GM12878 (cell line): Measurements from ENCODE around the gene MMP11. TPM values are rescaled to one million over a fixed set of nuclear protein-coding genes. Genes with fewer than 3 reads are reported as not detected.

ENCODE experiments used
- ATAC-seq: fragments of 200-7000 bp; cut with Tn5 transposase; 3 replicates; pipeline ENCODE4 v1.9.1; 2020; ENCODE audit warnings: mild to moderate bottlenecking, moderate library complexity
- BruUV-seq: library from RNA; stranded (reverse); fragments of 400-500 nt; replicated peaks from 2 replicates; lab custom pipeline; 2021; lab: Mats Ljungman, UMichigan
- CTCF ChIA-PET: fragments of 300-600 bp; sonication (Branson Sonifier 250); formaldehyde crosslinking; extraction: SDS; loops from one replicate; lab custom pipeline; 2021; ENCODE audit warnings: inconsistent platforms; lab: Yijun Ruan, JAX
- POLR2A ChIA-PET: fragments of 350-600 bp; formaldehyde crosslinking; extraction: SDS; loops from one replicate; lab custom pipeline; 2021; ENCODE audit warnings: inconsistent platforms; lab: Charles Lee
- RAD21 ChIA-PET: fragments of 300-600 bp; sonication (Branson Sonifier 250); formaldehyde crosslinking; loops from one replicate; lab custom pipeline; 2023; ENCODE audit warnings: antibody characterized with exemption; ENCODE audit not compliant: unreplicated experiment; lab: Charles Lee
- SMC1A ChIA-PET: fragments of 300-600 bp; sonication (Branson Sonifier 250); formaldehyde crosslinking; loops from one replicate; lab custom pipeline; 2023; ENCODE audit not compliant: unreplicated experiment, uncharacterized antibody; lab: Charles Lee
- DNase-seq: peaks from one replicate; pipeline ENCODE4 v3.0.0-alpha.2; 2011; ENCODE audit warnings: low read depth, low spot score
- FAIRE-seq: peaks from 3 replicates; lab custom pipeline; 2011; peaks lifted over from hg19 to GRCh38; lab: Jason Lieb, UNC
- H2AFZ ChIP-seq: 2 replicates; pipeline ENCODE4 v1.6.0; 2011; ENCODE audit warnings: low read depth, low read length, control low read depth; ENCODE audit not compliant: control insufficient read depth
- H3K27ac ChIP-seq: 2 replicates; pipeline ENCODE4 v1.5.1; 2011; ENCODE audit warnings: control low read depth; ENCODE audit not compliant: control insufficient read depth, insufficient read depth
- H3K27me3 ChIP-seq, 2 experiments: replicated peaks in 1 of 2; 2 replicates each; pipeline versions ENCODE4 v1.6.0 to v1.6.1; 2011; ENCODE audit warnings: low read length in 1 of 2; ENCODE audit not compliant: control insufficient read depth in 2 of 2, insufficient read depth in 2 of 2
- H3K36me3 ChIP-seq, 2 experiments: 2 replicates each; pipeline ENCODE4 v1.5.1; 2011; ENCODE audit warnings: low read length in 1 of 2; ENCODE audit not compliant: control insufficient read depth in 2 of 2, insufficient read depth in 2 of 2
- H3K4me1 ChIP-seq: 2 replicates; pipeline ENCODE4 v1.6.1; 2011; ENCODE audit warnings: mild to moderate bottlenecking, low read length, moderate library complexity, mixed read lengths; ENCODE audit not compliant: control insufficient read depth, insufficient read depth
- H3K4me2 ChIP-seq: 2 replicates; pipeline ENCODE4 v1.6.0; 2011; ENCODE audit warnings: control low read depth; ENCODE audit not compliant: control insufficient read depth, insufficient read depth
- H3K4me3 ChIP-seq: fragments of 200-600 bp; sonication (generic); 2 replicates; pipeline ENCODE4 v1.5.1; 2016
- H3K79me2 ChIP-seq: 2 replicates; pipeline ENCODE4 v1.6.0; 2011; ENCODE audit warnings: low read length; ENCODE audit not compliant: control insufficient read depth, insufficient read depth
- H3K9ac ChIP-seq: 2 replicates; pipeline ENCODE4 v1.8.0; 2011; ENCODE audit warnings: low read length, control low read depth, mixed read lengths; ENCODE audit not compliant: control insufficient read depth, insufficient read depth
- H3K9me3 ChIP-seq: replicated peaks from 3 replicates; pipeline ENCODE4 v1.5.1; 2011; ENCODE audit warnings: mild to moderate bottlenecking, low read length; ENCODE audit not compliant: control insufficient read depth, insufficient read depth
- H4K20me1 ChIP-seq: 2 replicates; pipeline ENCODE4 v1.6.0; 2011; ENCODE audit not compliant: control insufficient read depth, insufficient read depth
- CHD2 ChIP-seq: IDR thresholded peaks from 2 replicates; pipeline ENCODE4 v1.6.1; 2011; ENCODE audit warnings: low read depth, low read length, improper control_type of control experiment, borderline replicate concordance
- EED ChIP-seq: sonication (generic); IDR thresholded peaks from 2 replicates; pipeline ENCODE4 v1.6.1; 2016; ENCODE audit warnings: antibody characterized with exemption, low read depth
- ETV6 ChIP-seq, 2 experiments: fragments of 450-650 bp in 1 of 2; IDR thresholded peaks in 1 of 2; conservative IDR thresholded peaks in 1 of 2; 2 replicates each; pipeline ENCODE4 v1.6.1; 2014; ENCODE audit warnings: antibody characterized with exemption in 1 of 2, borderline replicate concordance in 1 of 2, low read depth in 1 of 2, mild to moderate bottlenecking in 1 of 2, moderate library complexity in 1 of 2
- FOXM1 ChIP-seq: IDR thresholded peaks from 2 replicates; pipeline ENCODE4 v1.6.1; 2012; ENCODE audit warnings: low read depth, mild to moderate bottlenecking, inconsistent platforms, low read length, moderate library complexity
- MYB ChIP-seq: fragments of 150-350 bp; IDR thresholded peaks from 2 replicates; pipeline ENCODE4 v1.6.1; 2014; ENCODE audit warnings: mild to moderate bottlenecking, low read depth, low read length, borderline replicate concordance
- PRDM15 ChIP-seq: fragments of 450-650 bp; formaldehyde crosslinking; IDR thresholded peaks from 2 replicates; pipeline ENCODE4 v1.4.0; 2020; ENCODE audit warnings: mild to moderate bottlenecking, moderate library complexity
- REST ChIP-seq: IDR thresholded peaks from 2 replicates; pipeline ENCODE4 v1.6.1; 2012; ENCODE audit warnings: mild to moderate bottlenecking, low read depth, low read length
- RFX5 ChIP-seq: IDR thresholded peaks from 2 replicates; pipeline ENCODE4 v1.6.1; 2011; ENCODE audit warnings: low read depth, low read length, improper control_type of control experiment
- SIN3A ChIP-seq: IDR thresholded peaks from 2 replicates; pipeline ENCODE4 v1.6.1; 2012; ENCODE audit warnings: low read depth, low read length, improper control_type of control experiment
- SREBF1 ChIP-seq: IDR thresholded peaks from 2 replicates; pipeline ENCODE4 v1.6.1; 2012; ENCODE audit warnings: mild to moderate bottlenecking, low read length
- WRNIP1 ChIP-seq: IDR thresholded peaks from 2 replicates; pipeline ENCODE4 v1.6.1; 2011; ENCODE audit warnings: low read depth, low read length, improper control_type of control experiment, borderline replicate concordance
- ZNF592 ChIP-seq: fragments of 450-650 bp; IDR thresholded peaks from 2 replicates; pipeline ENCODE4 v1.6.1; 2017; ENCODE audit warnings: mild to moderate bottlenecking, moderate library complexity
- WGBS: methylation state at CpG from one replicate; pipeline ENCODE4 v1.1.6; 2016; ENCODE audit warnings: low lambda C conversion rate; ENCODE audit not compliant: insufficient replicate concordance, insufficient coverage; ENCODE audit errors: missing lambda C conversion rate; 5-methylcytosine and 5-hydroxymethylcytosine counted together
- in situ Hi-C: fragments of 300-500 bp; cut with MboI; formaldehyde crosslinking; loops from 9 replicates; pipeline ENCODE4 v1.14.3; 2018; ENCODE audit warnings: mixed read lengths
- intact Hi-C: fragments of 100-400 bp; cut with micrococcal nuclease; formaldehyde crosslinking; loops from one replicate; pipeline ENCODE4 v1.14.2; 2022; ENCODE audit not compliant: unreplicated experiment
- polyA plus RNA-seq, 11 experiments: library from polyadenylated mRNA; depleted of rRNA in 4 of 11; unstranded in 6 of 11; stranded (reverse) in 5 of 11; fragments of >200 nt; fragmentation: Nextera tagmentation in 4 of 11; fragmentation: Illumina TruSeq in 1 of 11; extraction: Ambion mirVana in 4 of 11; extraction: Trizol in 1 of 11; gene quantifications; 1 replicate in 1 of 11; 2 replicates in 10 of 11; pipeline versions ENCODE4 v1.2.1 to v1.2.3, GENCODE V29; 2011 to 2016; ENCODE audit warnings: inconsistent platforms in 2 of 11, missing spikeins in 2 of 11, low read depth in 1 of 11
- total RNA-seq, 4 experiments: library from RNA; depleted of rRNA in 3 of 4; stranded (reverse); fragments of >200 nt in 3 of 4; fragmentation: Illumina TruSeq in 1 of 4; extraction: Trizol in 1 of 4; gene quantifications; 2 replicates each; pipeline versions ENCODE4 v1.2.1 to v1.2.3, GENCODE V29; 2013 to 2021

Gene MMP11
- total and polyA plus RNA-seq, 10 of the 15 experiments (the other 5 are each of a cell fraction or from before 2014, with no cell fraction given), result 0.03 to 1.1 (median 0.31) TPM; not detected in 2

GRCh38 chr22:23755711-23756110 is 16.9 kb upstream of the MMP11 start:
- H3K36me3 ChIP-seq, result no peaks in the 10 kb centered on the region
- H2AFZ ChIP-seq, result no peak overlapping the region
- in situ Hi-C loops, result no loop called here
- H3K4me1 ChIP-seq, result peaks cover 30% of the 10 kb centered on the region
- ChIA-PET CTCF (interaction anchor here (0.8 to 1.9 kb wide), 2 partner anchors 11 to 165 kb away, joined by 3 to 8 read pairs; no protein-coding TSS in a partner anchor), SMC1A (interaction anchor here (1.0 to 2.0 kb wide), 2 partner anchors 11 to 56 kb away, joined by 3 to 7 read pairs; partner anchors contain the start of gene CHCHD10), POLR2A (interaction anchor here (1.0 to 1.4 kb wide), 3 partner anchors 8 to 11 kb away, joined by 3 to 7 read pairs (median 3); no protein-coding TSS in a partner anchor), RAD21 (interaction anchor here (1.6 kb wide), 1 partner anchor 34 kb away, joined by 3 read pairs; no protein-coding TSS in a partner anchor)
- H4K20me1 ChIP-seq, result no peaks in the 10 kb centered on the region
- intact Hi-C loops, result no loop called here
- BruUV-seq, result no TSS peak
- no peak overlapping the region for H3K4me2 ChIP-seq
- 59% methylated on average over 8 of the region's 8 CpGs for WGBS
- H3K9ac ChIP-seq, result no peak overlapping the region
- no peak overlapping the region for H3K4me3 ChIP-seq
- H3K9me3 ChIP-seq, result no peaks in the 10 kb centered on the region
- no peaks in the 10 kb centered on the region for H3K79me2 ChIP-seq
- ATAC-seq (no peak), DNase-seq (no peak), FAIRE-seq (no peak)
- no peak overlapping the region for H3K27ac ChIP-seq
- no peaks in the 10 kb centered on the region for H3K27me3 ChIP-seq
- TF ChIP-seq WRNIP1 (no peak), SREBF1 (no peak), REST (no peak), EED (no peak), ETV6 (conservative IDR thresholded peaks at IDR 0.05 in 1 of 2, IDR thresholded peaks at IDR 0.05 in 1 of 2; ENCODE audit: borderline replicate concordance in 1 of 2, low read depth in 1 of 2) (no peak), FOXM1 (no peak), ZNF592 (no peak), SIN3A (no peak), RFX5 (no peak), CHD2 (no peak), MYB (no peak), PRDM15 (CRISPR knock-in tag) (no peak)
